HepG2 (cell line): ENCODE data around the gene LARP1. TPM values are rescaled to one million over a fixed set of nuclear protein-coding genes. Genes with fewer than 3 reads are reported as not detected.

Experiments
- ATF7 ChIP-seq, 2 experiments: fragments of 450-650 bp in 1 of 2; sonication (generic) in 1 of 2; formaldehyde crosslinking in 1 of 2; IDR thresholded peaks; 2 replicates each; pipeline versions ENCODE4 v1.4.0 to v1.6.1; 2016 to 2020; ENCODE audit warnings: antibody characterized with exemption in 1 of 2, mild to moderate bottlenecking in 1 of 2, missing genetic modification reagents in 1 of 2
- DR1 ChIP-seq: sonication (generic); formaldehyde crosslinking; IDR thresholded peaks from 2 replicates; pipeline ENCODE4 v1.8.0; 2021; ENCODE audit warnings: mild to moderate bottlenecking, missing genetic modification reagents, inconsistent platforms
- NAIF1 ChIP-seq: sonication (generic); formaldehyde crosslinking; IDR thresholded peaks from 2 replicates; pipeline ENCODE4 v1.5.0; 2020; ENCODE audit warnings: mild to moderate bottlenecking, missing genetic modification reagents, borderline replicate concordance
- YY1 ChIP-seq: IDR thresholded peaks from 2 replicates; pipeline ENCODE4 v1.6.1; 2011; ENCODE audit warnings: low read length, low read depth, moderate library complexity, mild to moderate bottlenecking; ENCODE audit not compliant: insufficient read depth, insufficient replicate concordance
- ZNF235 ChIP-seq: sonication (generic); formaldehyde crosslinking; IDR thresholded peaks from 2 replicates; pipeline ENCODE4 v1.8.1; 2023; ENCODE audit warnings: mild to moderate bottlenecking, missing genetic modification reagents, borderline replicate concordance
- polyA plus RNA-seq, 8 experiments: library from polyadenylated mRNA; depleted of rRNA in 3 of 8; stranded (reverse) in 7 of 8; unstranded in 1 of 8; fragments of >200 nt; fragmentation: Illumina TruSeq in 4 of 8; extraction: Trizol in 4 of 8; gene quantifications; 2 replicates each; pipeline versions ENCODE4 v1.2.1 to v1.2.3, GENCODE V29; 2011 to 2016; ENCODE audit warnings: low read depth in 4 of 8, missing spikeins in 1 of 8, mixed read lengths in 1 of 8; ENCODE audit not compliant: insufficient read depth in 1 of 8
- total RNA-seq, 5 experiments: library from RNA; depleted of rRNA; stranded (reverse); fragments of >200 nt; fragmentation: Illumina TruSeq; extraction: Trizol; gene quantifications; 2 replicates each; pipeline ENCODE4 v1.2.3, GENCODE V29; 2016; ENCODE audit warnings: low read depth in 1 of 5
- TF ChIP-seq, protein P1 (sequence below): sonication (generic); formaldehyde crosslinking; IDR thresholded peaks from 2 replicates; pipeline ENCODE4 v1.4.0; 2020; ENCODE audit warnings: low read depth, mild to moderate bottlenecking, missing genetic modification reagents
- TF ChIP-seq, protein P2 (sequence below): sonication (generic); formaldehyde crosslinking; IDR thresholded peaks from 2 replicates; pipeline ENCODE4 v1.8.0; 2022; ENCODE audit warnings: mild to moderate bottlenecking, missing genetic modification reagents, borderline replicate concordance
- TF ChIP-seq, protein P3 (sequence below): sonication (generic); formaldehyde crosslinking; IDR thresholded peaks from 2 replicates; pipeline ENCODE4 v1.9.0; 2021; ENCODE audit warnings: missing genetic modification reagents, borderline replicate concordance
- TF ChIP-seq, protein P4 (sequence below): fragments of 450-650 bp; IDR thresholded peaks from 2 replicates; pipeline ENCODE4 v1.6.1; 2017; ENCODE audit warnings: mild to moderate bottlenecking
- TF ChIP-seq, protein P5 (sequence below): sonication (generic); formaldehyde crosslinking; IDR thresholded peaks from 2 replicates; pipeline ENCODE4 v1.5.0; 2020; ENCODE audit warnings: mild to moderate bottlenecking, missing genetic modification reagents
- TF ChIP-seq, protein P6 (sequence below): sonication (generic); formaldehyde crosslinking; IDR thresholded peaks from 2 replicates; pipeline ENCODE4 v1.9.0; 2021; ENCODE audit warnings: missing genetic modification reagents, mild to moderate bottlenecking, borderline replicate concordance
- TF ChIP-seq, protein P7 (sequence below): sonication (generic); formaldehyde crosslinking; IDR thresholded peaks from 2 replicates; pipeline ENCODE4 v1.4.0; 2020; ENCODE audit warnings: mild to moderate bottlenecking, missing genetic modification reagents

LARP1 gene
- total and polyA plus RNA-seq, 2 of the 13 experiments (the other 11 are each of a cell fraction or from before 2014, with no cell fraction given) = 45.2 to 61.4 TPM

DNA sequence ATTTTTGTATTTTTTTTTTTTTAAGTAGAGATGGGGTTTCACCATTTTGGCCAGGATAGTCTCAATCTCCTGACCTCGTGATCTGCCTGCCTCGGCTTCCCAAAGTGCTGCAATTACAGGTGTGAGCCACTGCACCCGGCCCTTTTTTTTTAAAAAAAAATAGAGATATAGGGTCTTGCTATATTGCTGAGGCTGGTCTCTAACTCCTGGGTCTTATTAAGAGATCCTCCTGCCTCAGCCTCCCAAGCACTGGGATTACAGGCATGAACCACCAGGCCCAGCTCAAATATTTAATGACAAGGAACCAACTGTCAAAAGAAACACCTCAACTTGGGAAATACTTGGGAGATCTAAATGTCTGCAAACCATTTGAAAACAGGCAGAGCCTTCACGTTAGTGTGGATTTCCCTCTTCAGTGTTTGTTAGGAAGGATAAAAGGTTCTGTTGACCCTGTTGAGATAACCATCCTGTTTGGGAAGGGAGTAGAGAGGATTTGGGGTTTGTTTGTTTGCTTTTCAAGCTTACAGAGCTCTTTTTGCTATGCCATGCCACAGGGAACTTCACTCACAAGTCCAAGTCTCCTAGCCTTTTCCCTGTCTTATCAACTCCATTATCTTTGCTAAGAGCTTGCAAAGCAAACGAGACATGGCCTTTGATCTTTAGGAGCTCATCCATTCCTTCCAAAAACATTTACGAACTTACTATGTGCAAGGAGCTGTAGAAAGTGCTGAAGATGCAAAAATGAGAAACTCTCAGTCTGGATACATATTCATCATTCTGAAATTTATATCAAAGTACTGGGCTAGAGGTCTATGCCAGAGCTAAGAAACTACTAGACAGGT lies 87.7 kb downstream of the LARP1 start (continued):
- TF ChIP-seq, protein P1, sequence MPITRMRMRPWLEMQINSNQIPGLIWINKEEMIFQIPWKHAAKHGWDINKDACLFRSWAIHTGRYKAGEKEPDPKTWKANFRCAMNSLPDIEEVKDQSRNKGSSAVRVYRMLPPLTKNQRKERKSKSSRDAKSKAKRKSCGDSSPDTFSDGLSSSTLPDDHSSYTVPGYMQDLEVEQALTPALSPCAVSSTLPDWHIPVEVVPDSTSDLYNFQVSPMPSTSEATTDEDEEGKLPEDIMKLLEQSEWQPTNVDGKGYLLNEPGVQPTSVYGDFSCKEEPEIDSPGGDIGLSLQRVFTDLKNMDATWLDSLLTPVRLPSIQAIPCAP (CRISPR knock-in tag) = no peak
- TF ChIP-seq, protein P2, sequence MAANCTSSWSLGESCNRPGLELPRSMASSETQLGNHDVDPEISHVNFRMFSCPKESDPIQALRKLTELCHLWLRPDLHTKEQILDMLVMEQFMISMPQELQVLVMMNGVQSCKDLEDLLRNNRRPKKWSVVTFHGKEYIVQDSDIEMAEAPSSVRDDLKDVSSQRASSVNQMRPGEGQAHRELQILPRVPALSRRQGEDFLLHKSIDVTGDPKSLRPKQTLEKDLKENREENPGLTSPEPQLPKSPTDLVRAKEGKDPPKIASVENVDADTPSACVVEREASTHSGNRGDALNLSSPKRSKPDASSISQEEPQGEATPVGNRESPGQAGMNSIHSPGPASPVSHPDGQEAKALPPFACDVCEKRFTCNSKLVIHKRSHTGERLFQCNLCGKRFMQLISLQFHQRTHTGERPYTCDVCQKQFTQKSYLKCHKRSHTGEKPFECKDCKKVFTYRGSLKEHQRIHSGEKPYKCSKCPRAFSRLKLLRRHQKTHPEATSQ (CRISPR knock-in tag) = no peak
- TF ChIP-seq, protein P3, sequence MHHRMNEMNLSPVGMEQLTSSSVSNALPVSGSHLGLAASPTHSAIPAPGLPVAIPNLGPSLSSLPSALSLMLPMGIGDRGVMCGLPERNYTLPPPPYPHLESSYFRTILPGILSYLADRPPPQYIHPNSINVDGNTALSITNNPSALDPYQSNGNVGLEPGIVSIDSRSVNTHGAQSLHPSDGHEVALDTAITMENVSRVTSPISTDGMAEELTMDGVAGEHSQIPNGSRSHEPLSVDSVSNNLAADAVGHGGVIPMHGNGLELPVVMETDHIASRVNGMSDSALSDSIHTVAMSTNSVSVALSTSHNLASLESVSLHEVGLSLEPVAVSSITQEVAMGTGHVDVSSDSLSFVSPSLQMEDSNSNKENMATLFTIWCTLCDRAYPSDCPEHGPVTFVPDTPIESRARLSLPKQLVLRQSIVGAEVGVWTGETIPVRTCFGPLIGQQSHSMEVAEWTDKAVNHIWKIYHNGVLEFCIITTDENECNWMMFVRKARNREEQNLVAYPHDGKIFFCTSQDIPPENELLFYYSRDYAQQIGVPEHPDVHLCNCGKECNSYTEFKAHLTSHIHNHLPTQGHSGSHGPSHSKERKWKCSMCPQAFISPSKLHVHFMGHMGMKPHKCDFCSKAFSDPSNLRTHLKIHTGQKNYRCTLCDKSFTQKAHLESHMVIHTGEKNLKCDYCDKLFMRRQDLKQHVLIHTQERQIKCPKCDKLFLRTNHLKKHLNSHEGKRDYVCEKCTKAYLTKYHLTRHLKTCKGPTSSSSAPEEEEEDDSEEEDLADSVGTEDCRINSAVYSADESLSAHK = no peak
- TF ChIP-seq YY1 (no peak), ZNF235 (CRISPR knock-in tag) (no peak), ATF7 (IDR thresholded peaks at IDR 0.05) (no peak), ATF7 (CRISPR knock-in tag; IDR thresholded peaks at IDR 0.05) (no peak), NAIF1 (0 out of 2 replicates have a peak, but pooled peaks have one; percentile 39), DR1 (CRISPR knock-in tag) (no peak)
- TF ChIP-seq, protein P4, sequence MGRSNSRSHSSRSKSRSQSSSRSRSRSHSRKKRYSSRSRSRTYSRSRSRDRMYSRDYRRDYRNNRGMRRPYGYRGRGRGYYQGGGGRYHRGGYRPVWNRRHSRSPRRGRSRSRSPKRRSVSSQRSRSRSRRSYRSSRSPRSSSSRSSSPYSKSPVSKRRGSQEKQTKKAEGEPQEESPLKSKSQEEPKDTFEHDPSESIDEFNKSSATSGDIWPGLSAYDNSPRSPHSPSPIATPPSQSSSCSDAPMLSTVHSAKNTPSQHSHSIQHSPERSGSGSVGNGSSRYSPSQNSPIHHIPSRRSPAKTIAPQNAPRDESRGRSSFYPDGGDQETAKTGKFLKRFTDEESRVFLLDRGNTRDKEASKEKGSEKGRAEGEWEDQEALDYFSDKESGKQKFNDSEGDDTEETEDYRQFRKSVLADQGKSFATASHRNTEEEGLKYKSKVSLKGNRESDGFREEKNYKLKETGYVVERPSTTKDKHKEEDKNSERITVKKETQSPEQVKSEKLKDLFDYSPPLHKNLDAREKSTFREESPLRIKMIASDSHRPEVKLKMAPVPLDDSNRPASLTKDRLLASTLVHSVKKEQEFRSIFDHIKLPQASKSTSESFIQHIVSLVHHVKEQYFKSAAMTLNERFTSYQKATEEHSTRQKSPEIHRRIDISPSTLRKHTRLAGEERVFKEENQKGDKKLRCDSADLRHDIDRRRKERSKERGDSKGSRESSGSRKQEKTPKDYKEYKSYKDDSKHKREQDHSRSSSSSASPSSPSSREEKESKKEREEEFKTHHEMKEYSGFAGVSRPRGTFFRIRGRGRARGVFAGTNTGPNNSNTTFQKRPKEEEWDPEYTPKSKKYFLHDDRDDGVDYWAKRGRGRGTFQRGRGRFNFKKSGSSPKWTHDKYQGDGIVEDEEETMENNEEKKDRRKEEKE = no peak
- TF ChIP-seq, protein P5, sequence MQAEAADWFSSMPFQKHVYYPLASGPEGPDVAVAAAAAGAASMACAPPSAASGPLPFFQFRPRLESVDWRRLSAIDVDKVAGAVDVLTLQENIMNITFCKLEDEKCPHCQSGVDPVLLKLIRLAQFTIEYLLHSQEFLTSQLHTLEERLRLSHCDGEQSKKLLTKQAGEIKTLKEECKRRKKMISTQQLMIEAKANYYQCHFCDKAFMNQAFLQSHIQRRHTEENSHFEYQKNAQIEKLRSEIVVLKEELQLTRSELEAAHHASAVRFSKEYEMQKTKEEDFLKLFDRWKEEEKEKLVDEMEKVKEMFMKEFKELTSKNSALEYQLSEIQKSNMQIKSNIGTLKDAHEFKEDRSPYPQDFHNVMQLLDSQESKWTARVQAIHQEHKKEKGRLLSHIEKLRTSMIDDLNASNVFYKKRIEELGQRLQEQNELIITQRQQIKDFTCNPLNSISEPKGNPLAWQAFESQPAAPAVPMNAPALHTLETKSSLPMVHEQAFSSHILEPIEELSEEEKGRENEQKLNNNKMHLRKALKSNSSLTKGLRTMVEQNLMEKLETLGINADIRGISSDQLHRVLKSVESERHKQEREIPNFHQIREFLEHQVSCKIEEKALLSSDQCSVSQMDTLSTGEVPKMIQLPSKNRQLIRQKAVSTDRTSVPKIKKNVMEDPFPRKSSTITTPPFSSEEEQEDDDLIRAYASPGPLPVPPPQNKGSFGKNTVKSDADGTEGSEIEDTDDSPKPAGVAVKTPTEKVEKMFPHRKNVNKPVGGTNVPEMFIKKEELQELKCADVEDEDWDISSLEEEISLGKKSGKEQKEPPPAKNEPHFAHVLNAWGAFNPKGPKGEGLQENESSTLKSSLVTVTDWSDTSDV (CRISPR knock-in tag) = no peak
- TF ChIP-seq, protein P6, sequence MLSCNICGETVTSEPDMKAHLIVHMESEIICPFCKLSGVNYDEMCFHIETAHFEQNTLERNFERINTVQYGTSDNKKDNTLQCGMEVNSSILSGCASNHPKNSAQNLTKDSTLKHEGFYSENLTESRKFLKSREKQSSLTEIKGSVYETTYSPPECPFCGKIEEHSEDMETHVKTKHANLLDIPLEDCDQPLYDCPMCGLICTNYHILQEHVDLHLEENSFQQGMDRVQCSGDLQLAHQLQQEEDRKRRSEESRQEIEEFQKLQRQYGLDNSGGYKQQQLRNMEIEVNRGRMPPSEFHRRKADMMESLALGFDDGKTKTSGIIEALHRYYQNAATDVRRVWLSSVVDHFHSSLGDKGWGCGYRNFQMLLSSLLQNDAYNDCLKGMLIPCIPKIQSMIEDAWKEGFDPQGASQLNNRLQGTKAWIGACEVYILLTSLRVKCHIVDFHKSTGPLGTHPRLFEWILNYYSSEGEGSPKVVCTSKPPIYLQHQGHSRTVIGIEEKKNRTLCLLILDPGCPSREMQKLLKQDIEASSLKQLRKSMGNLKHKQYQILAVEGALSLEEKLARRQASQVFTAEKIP (CRISPR knock-in tag) = no peak
- TF ChIP-seq, protein P7, sequence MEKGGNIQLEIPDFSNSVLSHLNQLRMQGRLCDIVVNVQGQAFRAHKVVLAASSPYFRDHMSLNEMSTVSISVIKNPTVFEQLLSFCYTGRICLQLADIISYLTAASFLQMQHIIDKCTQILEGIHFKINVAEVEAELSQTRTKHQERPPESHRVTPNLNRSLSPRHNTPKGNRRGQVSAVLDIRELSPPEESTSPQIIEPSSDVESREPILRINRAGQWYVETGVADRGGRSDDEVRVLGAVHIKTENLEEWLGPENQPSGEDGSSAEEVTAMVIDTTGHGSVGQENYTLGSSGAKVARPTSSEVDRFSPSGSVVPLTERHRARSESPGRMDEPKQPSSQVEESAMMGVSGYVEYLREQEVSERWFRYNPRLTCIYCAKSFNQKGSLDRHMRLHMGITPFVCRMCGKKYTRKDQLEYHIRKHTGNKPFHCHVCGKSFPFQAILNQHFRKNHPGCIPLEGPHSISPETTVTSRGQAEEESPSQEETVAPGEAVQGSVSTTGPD (CRISPR knock-in tag) = 0 out of 2 replicates have a peak, but pooled peaks have one; percentile 38
